ENCODE measurements around the gene CHRNA9.

DNA sequence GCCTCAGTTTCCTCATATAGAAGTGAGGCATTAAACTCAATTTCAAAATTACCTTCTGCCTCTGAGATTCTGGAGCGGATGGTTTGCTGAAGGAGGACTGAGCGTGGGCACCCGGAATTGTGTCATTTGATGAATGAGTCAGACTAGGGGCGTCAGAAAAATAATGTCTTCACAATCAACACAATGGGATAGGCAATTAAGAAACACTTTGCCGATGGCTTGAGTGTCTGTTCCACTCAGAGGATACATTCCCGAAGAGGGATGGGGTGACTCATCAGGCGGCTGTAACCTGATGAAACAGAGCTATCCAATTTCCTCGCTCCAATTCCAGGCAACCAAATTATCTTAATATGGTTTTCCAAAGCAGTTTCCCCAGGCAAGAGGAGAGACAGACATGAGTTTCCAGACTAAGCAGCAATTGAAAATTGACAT lies 1.2 kb upstream of the CHRNA9 start:
- TF ChIP-seq POLR2A (IDR thresholded peaks at IDR 0.05): no peak
- TF ChIP-seq, protein P1, sequence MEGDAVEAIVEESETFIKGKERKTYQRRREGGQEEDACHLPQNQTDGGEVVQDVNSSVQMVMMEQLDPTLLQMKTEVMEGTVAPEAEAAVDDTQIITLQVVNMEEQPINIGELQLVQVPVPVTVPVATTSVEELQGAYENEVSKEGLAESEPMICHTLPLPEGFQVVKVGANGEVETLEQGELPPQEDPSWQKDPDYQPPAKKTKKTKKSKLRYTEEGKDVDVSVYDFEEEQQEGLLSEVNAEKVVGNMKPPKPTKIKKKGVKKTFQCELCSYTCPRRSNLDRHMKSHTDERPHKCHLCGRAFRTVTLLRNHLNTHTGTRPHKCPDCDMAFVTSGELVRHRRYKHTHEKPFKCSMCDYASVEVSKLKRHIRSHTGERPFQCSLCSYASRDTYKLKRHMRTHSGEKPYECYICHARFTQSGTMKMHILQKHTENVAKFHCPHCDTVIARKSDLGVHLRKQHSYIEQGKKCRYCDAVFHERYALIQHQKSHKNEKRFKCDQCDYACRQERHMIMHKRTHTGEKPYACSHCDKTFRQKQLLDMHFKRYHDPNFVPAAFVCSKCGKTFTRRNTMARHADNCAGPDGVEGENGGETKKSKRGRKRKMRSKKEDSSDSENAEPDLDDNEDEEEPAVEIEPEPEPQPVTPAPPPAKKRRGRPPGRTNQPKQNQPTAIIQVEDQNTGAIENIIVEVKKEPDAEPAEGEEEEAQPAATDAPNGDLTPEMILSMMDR (IDR thresholded peaks at IDR 0.05): no peak
